Astrocyte (in vitro differentiated cells and primary cell): ENCODE measurements around the gene RPGRIP1L. TPM values are rescaled to one million over a fixed set of nuclear protein-coding genes. Genes with fewer than 3 reads are reported as not detected.
"Not testable (repeated sequence)": the region's sequence is repeated elsewhere in the genome, so short reads cannot be mapped to it uniquely, and the experiment has no call there.

Source experiments
- DNase-seq: peaks from one replicate; pipeline ENCODE4 v3.0.0-alpha.2; 2010; ENCODE audit warnings: low read depth
- FAIRE-seq: peaks from 2 replicates; lab custom pipeline; 2011; peaks lifted over from hg19 to GRCh38; lab: Jason Lieb, UNC
- H2AFZ ChIP-seq: 2 replicates; pipeline ENCODE4 v1.6.0; 2012; ENCODE audit warnings: low read depth, low read length, inconsistent platforms
- H3K27ac ChIP-seq: 2 replicates; pipeline ENCODE4 v1.5.1; 2011; ENCODE audit warnings: low read depth, low read length, inconsistent platforms
- H3K27me3 ChIP-seq: 2 replicates; pipeline ENCODE4 v1.6.0; 2011; ENCODE audit warnings: low read length, inconsistent platforms; ENCODE audit not compliant: insufficient read depth
- H3K36me3 ChIP-seq: 2 replicates; pipeline ENCODE4 v1.5.1; 2011; ENCODE audit warnings: low read length, inconsistent platforms; ENCODE audit not compliant: insufficient read depth
- H3K4me1 ChIP-seq: 2 replicates; pipeline ENCODE4 v1.5.1; 2011; ENCODE audit warnings: low read length, inconsistent platforms; ENCODE audit not compliant: insufficient read depth
- H3K4me2 ChIP-seq: 2 replicates; pipeline ENCODE4 v1.6.0; 2012; ENCODE audit warnings: low read length, inconsistent platforms
- H3K4me3 ChIP-seq: 2 replicates; pipeline ENCODE4 v1.5.1; 2011; ENCODE audit warnings: low read depth, mild to moderate bottlenecking, low read length, inconsistent platforms; ENCODE audit not compliant: insufficient read depth
- H3K79me2 ChIP-seq: 2 replicates; pipeline ENCODE4 v1.6.0; 2012; ENCODE audit warnings: mild to moderate bottlenecking, low read length, inconsistent platforms; ENCODE audit not compliant: insufficient read depth
- H3K9ac ChIP-seq: 2 replicates; pipeline ENCODE4 v1.6.0; 2012; ENCODE audit warnings: mild to moderate bottlenecking, low read length, inconsistent platforms
- H3K9me3 ChIP-seq: 2 replicates; pipeline ENCODE4 v1.5.1; 2012; ENCODE audit warnings: low read depth, mild to moderate bottlenecking, low read length, inconsistent platforms; ENCODE audit not compliant: insufficient read depth
- H4K20me1 ChIP-seq: 2 replicates; pipeline ENCODE4 v1.6.0; 2012; ENCODE audit warnings: low read length, inconsistent platforms; ENCODE audit not compliant: insufficient read depth
- H3K27ac Mint-ChIP-seq: one replicate; pipeline ENCODE4 v1.8.0; 2021; ENCODE audit warnings: mild to moderate bottlenecking, mixed read lengths; ENCODE audit not compliant: unreplicated experiment
- H3K27me3 Mint-ChIP-seq: one replicate; pipeline ENCODE4 v1.8.0; 2021; ENCODE audit warnings: low read depth, mixed read lengths; ENCODE audit not compliant: unreplicated experiment
- H3K36me3 Mint-ChIP-seq: one replicate; pipeline ENCODE4 v1.8.0; 2021; ENCODE audit warnings: low read depth, mixed read lengths; ENCODE audit not compliant: unreplicated experiment
- H3K4me1 Mint-ChIP-seq: one replicate; pipeline ENCODE4 v1.8.0; 2021; ENCODE audit warnings: low read depth, mixed read lengths; ENCODE audit not compliant: unreplicated experiment
- H3K4me3 Mint-ChIP-seq: one replicate; pipeline ENCODE4 v1.8.0; 2021; ENCODE audit warnings: mild to moderate bottlenecking, moderate library complexity, mixed read lengths; ENCODE audit not compliant: unreplicated experiment
- H3K9me3 Mint-ChIP-seq: one replicate; pipeline ENCODE4 v1.8.0; 2021; ENCODE audit warnings: mild to moderate bottlenecking, mixed read lengths; ENCODE audit not compliant: unreplicated experiment
- EZH2 ChIP-seq: IDR thresholded peaks from 2 replicates; pipeline ENCODE4 v1.6.1; 2012; ENCODE audit warnings: mild to moderate bottlenecking, low read length, inconsistent platforms; ENCODE audit not compliant: insufficient read depth
- total RNA-seq: library from RNA; stranded (reverse); gene quantifications from 2 replicates; pipeline ENCODE4 v1.2.1, GENCODE V29; 2021
- TF ChIP-seq, protein P1 (sequence below): IDR thresholded peaks from 2 replicates; pipeline ENCODE4 v1.5.1; 2011; ENCODE audit warnings: low read depth, mild to moderate bottlenecking, inconsistent platforms, low read length, moderate library complexity; ENCODE audit not compliant: insufficient read depth

The RPGRIP1L gene
- total RNA-seq, 1 donor from 2014 or later: 18.1 TPM

DNA sequence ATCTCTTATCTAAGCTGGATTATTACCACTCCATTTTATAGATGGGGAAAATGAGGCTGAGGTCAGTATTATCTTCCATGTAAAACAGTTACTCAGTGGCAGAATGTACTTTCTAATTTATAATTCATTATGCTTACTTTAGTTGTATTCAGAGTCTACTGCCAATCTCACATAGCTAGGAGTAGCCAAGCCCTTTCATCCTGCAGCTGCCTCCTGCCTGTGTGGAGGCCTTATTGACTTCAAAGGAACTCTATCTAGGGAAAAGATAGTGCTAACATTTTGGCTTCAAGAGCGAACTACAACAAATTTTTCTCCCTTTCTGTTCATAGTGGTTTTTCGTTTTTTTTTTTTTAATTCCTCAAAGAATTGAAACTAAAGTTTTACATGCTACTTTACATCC, 12.9 kb downstream of the RPGRIP1L start:
- Histone ChIP-seq H3K36me3 (peaks cover 9% of the 10 kb centered on the region), H2AFZ (no peak overlapping the region), H3K4me2 (no peak overlapping the region), H4K20me1 (no peaks in the 10 kb centered on the region), H3K27me3 (no peaks in the 10 kb centered on the region), H3K4me1 (no peaks in the 10 kb centered on the region), H3K4me3 (no peak overlapping the region), H3K9me3 (no peaks in the 10 kb centered on the region), H3K27ac (no peak overlapping the region), H3K79me2 (no peaks in the 10 kb centered on the region), H3K9ac (no peak overlapping the region)
- FAIRE-seq (no peak), DNase-seq (no peak)
- Mint-ChIP-seq H3K36me3 (peaks cover 7% of the 10 kb centered on the region), H3K27ac (no peak overlapping the region), H3K4me3 (no peak overlapping the region), H3K9me3 (no peaks in the 10 kb centered on the region), H3K4me1 (peaks cover 10% of the 10 kb centered on the region), H3K27me3 (no peaks in the 10 kb centered on the region)
- TF ChIP-seq EZH2: no peak
- TF ChIP-seq, protein P1, sequence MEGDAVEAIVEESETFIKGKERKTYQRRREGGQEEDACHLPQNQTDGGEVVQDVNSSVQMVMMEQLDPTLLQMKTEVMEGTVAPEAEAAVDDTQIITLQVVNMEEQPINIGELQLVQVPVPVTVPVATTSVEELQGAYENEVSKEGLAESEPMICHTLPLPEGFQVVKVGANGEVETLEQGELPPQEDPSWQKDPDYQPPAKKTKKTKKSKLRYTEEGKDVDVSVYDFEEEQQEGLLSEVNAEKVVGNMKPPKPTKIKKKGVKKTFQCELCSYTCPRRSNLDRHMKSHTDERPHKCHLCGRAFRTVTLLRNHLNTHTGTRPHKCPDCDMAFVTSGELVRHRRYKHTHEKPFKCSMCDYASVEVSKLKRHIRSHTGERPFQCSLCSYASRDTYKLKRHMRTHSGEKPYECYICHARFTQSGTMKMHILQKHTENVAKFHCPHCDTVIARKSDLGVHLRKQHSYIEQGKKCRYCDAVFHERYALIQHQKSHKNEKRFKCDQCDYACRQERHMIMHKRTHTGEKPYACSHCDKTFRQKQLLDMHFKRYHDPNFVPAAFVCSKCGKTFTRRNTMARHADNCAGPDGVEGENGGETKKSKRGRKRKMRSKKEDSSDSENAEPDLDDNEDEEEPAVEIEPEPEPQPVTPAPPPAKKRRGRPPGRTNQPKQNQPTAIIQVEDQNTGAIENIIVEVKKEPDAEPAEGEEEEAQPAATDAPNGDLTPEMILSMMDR: no peak

- no peak for FAIRE-seq
- Mint-ChIP-seq H3K4me3 (no peak overlapping the region), H3K27me3 (no peaks in the 10 kb centered on the region), H3K4me1 (peaks cover 1% of the 10 kb centered on the region), H3K9me3 (peaks cover 8% of the 10 kb centered on the region), H3K27ac (no peak overlapping the region), H3K36me3 (peaks cover 14% of the 10 kb centered on the region)
- H4K20me1 ChIP-seq: no peaks in the 10 kb centered on the region
- DNase-seq: no peak
- no peaks in the 10 kb centered on the region for H3K27me3 ChIP-seq
- H3K9me3 ChIP-seq: no peaks in the 10 kb centered on the region
- no peaks in the 10 kb centered on the region for H3K4me1 ChIP-seq
- TF ChIP-seq, protein P1: no peak
- no peak for TF ChIP-seq EZH2
- no peak overlapping the region for H2AFZ ChIP-seq
- no peaks in the 10 kb centered on the region for H3K79me2 ChIP-seq
- peaks cover 9% of the 10 kb centered on the region for H3K36me3 ChIP-seq
- H3K4me3 ChIP-seq: no peak overlapping the region
- H3K4me2 ChIP-seq: no peak overlapping the region
- H3K9ac ChIP-seq: no peak overlapping the region
- no peak overlapping the region for H3K27ac ChIP-seq
Observed at GRCh38 chr16:53689636-53690035, 14.0 kb downstream of the RPGRIP1L start.

GRCh38 chr16:53686710-53687109, 16.9 kb downstream of the RPGRIP1L start:
- H4K20me1 ChIP-seq: no peaks in the 10 kb centered on the region
- DNase-seq (no peak), FAIRE-seq (no peak)
- no peak overlapping the region for H3K4me3 ChIP-seq
- no peak overlapping the region for H3K9ac ChIP-seq
- Mint-ChIP-seq H3K27ac (no peak overlapping the region), H3K9me3 (peaks cover 8% of the 10 kb centered on the region), H3K4me1 (no peaks in the 10 kb centered on the region), H3K4me3 (no peak overlapping the region), H3K36me3 (peaks cover 16% of the 10 kb centered on the region), H3K27me3 (no peaks in the 10 kb centered on the region)
- H2AFZ ChIP-seq: no peak overlapping the region
- no peak overlapping the region for H3K4me2 ChIP-seq
- H3K27me3 ChIP-seq: no peaks in the 10 kb centered on the region
- no peaks in the 10 kb centered on the region for H3K9me3 ChIP-seq
- no peak overlapping the region for H3K27ac ChIP-seq
- H3K79me2 ChIP-seq: no peaks in the 10 kb centered on the region
- no peak for TF ChIP-seq EZH2
- TF ChIP-seq, protein P1: no peak
- no peaks in the 10 kb centered on the region for H3K4me1 ChIP-seq
- peaks cover 7% of the 10 kb centered on the region for H3K36me3 ChIP-seq

- not testable (repeated sequence) for H3K4me3 ChIP-seq, H3K4me1 ChIP-seq, H3K36me3 ChIP-seq, H3K4me1 Mint-ChIP-seq, H3K9me3 ChIP-seq, H3K4me2 ChIP-seq, H3K79me2 ChIP-seq, H3K9ac ChIP-seq, H3K4me3 Mint-ChIP-seq, H3K27me3 Mint-ChIP-seq, H3K27me3 ChIP-seq, H2AFZ ChIP-seq, DNase-seq, H3K27ac Mint-ChIP-seq, H3K27ac ChIP-seq, FAIRE-seq, H3K9me3 Mint-ChIP-seq, H4K20me1 ChIP-seq
- H3K36me3 Mint-ChIP-seq: peaks cover 16% of the 10 kb centered on the region
Observed at GRCh38 chr16:53685334-53685733, 18.3 kb downstream of the RPGRIP1L start.
